Activated CD4-positive, alpha-beta T cell treated with anti-CD3 and anti-CD28 coated beads, Interleukin-2, amount 50 U/mL, for 16 hours (primary cell): Measurements from ENCODE around the gene ALG14.
"Not testable (repeated sequence)": the region's sequence is repeated elsewhere in the genome, so short reads cannot be mapped to it uniquely, and the experiment has no call there.

Experiments used
- DNase-seq: peaks from one replicate; pipeline ENCODE4 v3.0.0-alpha.2; 2020

The ALG14 gene

GRCh38 chr1:94951509-94952208, 121.1 kb downstream of the ALG14 start:
- no peak for DNase-seq

GRCh38 chr1:94951046-94951445, 121.7 kb downstream of the ALG14 start:
- DNase-seq, result no peak

GRCh38 chr1:94949681-94950661, 122.8 kb downstream of the ALG14 start:
- no peak for DNase-seq

DNA sequence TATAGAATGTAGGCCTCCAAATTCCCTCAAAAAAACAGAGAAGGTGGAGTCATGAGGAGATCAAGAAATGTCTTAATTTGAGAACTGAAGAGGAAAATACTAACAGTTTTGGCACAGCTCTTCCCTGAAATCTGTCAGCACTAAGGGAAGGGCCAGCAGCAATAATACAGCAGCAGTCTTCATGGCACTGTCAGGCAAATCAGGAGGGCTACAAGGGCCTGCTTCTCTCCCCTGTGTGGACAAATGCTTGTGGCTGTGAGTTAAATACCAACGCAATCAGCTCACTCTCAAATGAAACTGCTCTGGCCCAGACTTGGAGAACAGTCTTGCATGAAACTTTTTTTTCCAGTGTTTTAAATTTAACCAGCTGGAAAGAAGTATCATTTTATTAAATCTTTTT, 125.3 kb downstream of the ALG14 start:
- no peak for DNase-seq

DNA sequence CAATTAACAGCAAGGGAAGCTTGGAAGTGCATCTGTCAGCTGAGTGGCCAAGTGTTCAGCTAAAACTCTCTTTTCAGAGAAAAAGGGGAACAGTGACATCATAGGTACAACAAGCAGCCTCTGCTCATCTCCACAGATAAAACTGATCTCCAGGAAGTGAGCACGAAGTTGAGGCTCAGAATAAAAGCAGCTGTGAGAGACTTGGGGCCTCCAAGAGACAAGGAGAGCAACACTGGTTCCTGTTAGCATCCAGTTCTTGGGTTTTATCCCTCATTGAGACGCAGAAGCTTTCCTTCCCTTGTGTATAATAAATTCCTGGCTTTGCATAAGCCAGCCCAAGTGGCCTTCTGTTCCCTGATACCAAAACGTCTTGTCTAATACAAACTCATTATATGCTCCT, 125.9 kb downstream of the ALG14 start:
- DNase-seq, result no peak

DNA sequence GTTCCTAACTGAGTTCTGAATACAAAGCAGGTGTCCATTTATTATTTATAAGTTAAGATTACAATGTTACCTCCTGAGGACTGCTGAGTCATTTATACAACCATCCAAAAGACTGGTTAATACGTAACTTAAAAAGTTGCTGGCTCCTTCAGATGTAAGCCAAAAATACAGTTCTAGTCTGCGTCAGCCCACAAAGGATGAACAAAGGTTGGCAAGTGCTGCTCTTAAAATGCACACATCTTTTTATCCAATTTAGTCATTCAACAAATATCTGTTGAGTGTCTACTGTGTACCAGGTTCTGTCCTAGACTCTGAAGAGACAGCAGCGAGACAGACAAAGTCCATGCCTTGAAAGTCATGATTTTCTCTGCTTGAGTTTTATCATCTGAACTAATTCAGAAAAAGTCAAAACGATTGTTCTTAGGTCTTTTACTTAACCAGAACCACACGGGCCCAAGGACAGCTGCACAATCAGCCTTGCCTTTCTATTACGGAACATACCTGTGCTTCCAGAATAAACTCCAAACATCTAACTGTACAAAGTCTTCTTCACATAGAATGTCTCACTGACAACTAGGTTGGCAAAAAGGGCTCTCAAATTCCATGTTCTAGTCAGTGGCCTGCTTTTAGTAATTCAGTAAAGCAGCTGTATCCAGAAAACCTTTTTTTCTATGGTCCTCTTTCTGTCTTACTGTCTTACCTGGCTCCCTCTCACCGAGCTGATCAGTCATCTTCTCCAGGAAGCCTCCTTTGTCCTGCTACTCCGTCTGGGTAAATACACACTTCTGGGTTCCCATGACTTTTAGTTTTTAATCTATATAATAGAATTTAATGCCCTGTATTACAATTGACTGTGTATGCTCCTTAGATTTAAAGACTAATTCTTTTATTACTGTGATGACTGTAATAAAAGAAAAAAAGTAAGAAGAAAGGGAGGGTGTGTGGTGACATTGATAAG, 130.3 kb downstream of the ALG14 start:
- no peak for DNase-seq

DNA sequence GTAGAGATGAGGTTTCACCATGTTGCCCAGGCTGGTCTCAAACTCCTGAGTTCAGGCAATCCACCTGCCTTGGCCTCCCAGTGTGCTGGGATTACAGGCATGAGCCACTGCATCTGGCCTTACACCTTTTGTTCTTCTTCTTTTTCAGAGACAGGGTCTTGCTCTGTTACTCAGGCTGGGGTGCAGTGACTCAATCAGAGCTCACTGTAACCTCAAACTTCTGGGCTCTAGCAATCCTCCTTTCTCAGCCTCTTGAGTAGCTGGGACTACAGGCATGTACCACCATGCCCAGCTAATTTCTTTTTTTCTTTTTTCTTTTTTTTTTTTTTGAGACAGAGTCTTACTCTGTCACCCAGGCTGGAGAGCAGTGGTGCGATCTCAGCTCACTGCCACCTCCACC, 131.3 kb downstream of the ALG14 start:
- DNase-seq, result not testable (repeated sequence)

DNA sequence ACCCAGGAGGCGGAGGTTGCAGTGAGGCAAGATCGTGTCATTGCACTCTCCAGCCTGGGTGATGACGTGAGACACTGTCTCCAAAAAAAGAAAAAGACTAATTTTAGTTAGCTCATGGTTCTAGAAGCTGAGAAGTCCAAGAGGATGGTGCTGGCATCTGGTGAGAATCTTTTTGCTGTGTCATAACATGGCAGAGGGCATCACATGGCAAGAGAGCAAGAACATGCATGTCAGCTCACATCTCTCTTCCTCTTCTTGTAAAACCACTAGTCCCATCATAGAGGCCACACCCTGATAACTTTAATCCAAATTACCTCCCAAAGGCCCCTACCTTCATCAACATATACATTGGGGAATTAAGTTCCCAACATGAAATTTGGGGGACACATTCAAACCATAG, 132.0 kb downstream of the ALG14 start:
- no peak for DNase-seq

DNA sequence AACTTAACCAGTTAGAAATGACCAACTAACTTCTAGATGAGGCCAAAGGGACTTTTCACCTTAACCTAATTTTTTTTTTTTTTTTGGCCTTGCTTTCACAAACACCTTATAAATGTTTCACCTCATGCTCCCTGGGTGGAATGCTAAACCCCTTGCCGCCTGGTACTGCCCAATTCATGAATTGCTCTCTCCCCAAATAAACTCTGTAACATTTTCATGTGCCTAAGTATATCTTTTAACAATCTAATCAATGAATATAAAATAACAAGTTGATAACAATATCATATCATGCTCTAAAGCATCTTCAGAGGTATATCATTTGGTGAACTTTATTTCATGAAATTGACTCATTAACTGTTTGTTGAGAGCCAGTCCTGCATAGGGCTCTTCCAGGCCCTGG, 134.9 kb downstream of the ALG14 start:
- DNase-seq, result no peak

DNA sequence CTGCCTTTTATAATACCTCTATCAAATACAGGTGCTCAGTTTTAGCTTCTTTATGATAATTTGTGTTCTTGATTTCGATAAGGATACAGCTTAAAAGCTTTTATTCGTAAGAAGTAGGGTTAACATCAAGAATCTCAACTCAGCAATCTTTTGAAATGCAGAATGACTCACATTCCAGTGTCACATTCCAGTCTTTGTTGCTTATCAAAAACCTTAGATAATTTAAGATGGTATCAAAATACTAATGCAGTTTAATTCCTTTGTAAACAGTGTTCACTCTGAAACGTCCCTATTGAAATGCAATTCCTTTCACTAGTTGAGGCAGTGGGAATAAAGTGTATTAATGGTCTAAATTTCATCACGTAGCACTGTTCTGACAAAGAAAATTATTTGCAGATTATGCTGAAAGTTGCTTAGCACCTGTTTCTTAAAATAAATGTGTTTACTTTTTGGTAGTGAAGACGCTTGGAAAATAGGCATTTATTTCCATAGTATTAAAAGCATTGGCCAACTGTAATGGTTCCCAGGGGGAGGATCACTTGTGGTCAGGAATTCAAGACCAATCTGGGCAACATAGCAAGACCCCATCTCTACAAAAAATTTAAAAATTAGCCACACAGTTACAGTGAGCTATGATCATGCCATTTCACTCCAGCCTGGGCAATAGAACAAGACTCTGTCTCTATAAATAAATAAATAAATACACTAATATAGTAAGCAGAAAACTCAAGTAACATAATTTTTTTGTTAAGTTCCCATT, 135.7 kb downstream of the ALG14 start:
- no peak for DNase-seq

DNA sequence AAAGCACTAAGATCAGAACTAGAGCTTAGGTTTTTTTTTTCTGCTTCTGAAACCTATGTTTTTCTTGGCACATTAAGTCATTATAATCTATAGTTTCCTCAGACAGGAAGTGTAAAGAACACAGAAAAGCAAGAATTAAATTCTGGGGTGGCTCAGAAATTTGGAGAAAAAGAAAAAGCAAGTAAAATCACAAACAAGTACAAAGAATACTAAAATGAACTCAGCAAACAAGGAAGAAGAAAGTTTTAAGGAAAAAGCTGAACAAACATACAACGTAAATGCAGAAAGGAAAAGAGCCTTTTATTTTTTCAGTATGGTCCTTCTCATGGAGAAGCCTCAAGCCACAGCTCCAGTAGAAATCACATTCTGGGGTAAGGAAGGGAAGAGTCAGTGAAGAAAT, 137.3 kb downstream of the ALG14 start:
- no peak for DNase-seq

GRCh38 chr1:94935034-94935433, 137.7 kb downstream of the ALG14 start:
- no peak for DNase-seq

- DNase-seq, result no peak
Observed at GRCh38 chr1:94934551-94934950, 138.2 kb downstream of the ALG14 start.

DNA sequence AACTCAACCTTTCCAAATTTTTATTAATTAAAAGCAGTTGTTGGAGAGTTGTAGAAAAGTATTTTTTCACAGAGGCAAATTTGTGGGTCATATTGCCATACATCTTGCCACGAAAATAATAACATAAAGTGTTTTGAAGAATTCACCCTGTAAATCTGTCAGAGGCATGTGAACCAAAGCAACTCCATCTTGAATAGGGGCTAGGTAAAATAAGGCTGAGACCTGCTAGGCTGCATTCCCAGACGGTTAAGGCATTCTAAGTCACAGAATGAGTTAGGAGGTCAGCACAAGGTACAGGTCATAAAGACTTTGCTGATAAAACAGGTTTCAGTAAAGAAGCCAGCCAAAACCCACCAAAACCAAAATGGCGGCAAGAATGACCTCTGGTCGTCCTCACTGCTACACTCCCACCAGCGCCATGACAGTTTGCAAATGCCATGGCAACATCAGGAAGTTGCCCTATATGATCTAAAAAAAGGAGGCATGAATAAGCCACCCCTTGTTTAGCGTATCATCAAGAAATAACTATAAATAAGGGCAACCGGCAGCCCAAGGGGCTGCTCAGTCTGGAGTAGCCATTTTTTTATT, 141.4 kb downstream of the ALG14 start:
- no peak for DNase-seq

GRCh38 chr1:94929351-94930217, 143.2 kb downstream of the ALG14 start:
- no peak for DNase-seq

- no peak for DNase-seq
Observed at GRCh38 chr1:94928293-94928939, 144.3 kb downstream of the ALG14 start.

GRCh38 chr1:94927405-94928175, 145.2 kb downstream of the ALG14 start:
- DNase-seq, result no peak

DNA sequence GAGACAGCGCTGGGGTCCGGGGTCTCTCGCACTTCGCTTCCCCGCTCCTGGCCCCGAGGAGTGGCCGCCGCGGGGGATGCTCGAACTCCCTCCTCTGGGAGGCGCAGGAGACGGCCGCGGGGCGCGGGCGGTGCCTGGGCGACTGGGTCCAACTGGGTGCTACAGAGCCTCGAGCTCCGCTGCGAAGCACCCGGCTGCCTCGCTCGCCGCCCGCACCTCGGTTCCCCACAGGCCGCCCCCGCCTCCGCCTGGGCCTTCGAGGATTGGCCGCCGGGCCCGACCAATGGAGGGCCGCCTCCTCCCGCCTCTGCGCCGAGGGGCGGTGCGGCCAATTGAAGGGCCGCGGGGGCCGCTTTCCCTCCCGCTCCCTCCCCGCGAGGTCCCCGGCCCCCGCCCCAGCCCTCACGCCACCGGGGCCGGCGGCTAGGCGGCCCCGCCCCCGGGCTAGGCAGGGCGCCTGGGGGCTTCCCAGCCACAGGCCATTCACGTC, 145.8 kb downstream of the ALG14 start, which contains the start of gene CNN3:
CNN3 (minus strand) TSS at position 196 of the 490 bp plus-strand sequence. CDS start 216 bp downstream, outside the sequence.
- DNase-seq, result peak; percentile 26
